Activated T-cell treated with anti-CD3 and anti-CD28 coated beads for 1 hour (primary cell): ENCODE measurements around the gene CCL17.
"Not testable (repeated sequence)": the region's sequence is repeated elsewhere in the genome, so short reads cannot be mapped to it uniquely, and the experiment has no call there.

Experiments
- DNase-seq: peaks from one replicate; pipeline ENCODE4 v3.0.0-alpha.2; 2020; ENCODE audit warnings: low read depth

Gene CCL17

DNA sequence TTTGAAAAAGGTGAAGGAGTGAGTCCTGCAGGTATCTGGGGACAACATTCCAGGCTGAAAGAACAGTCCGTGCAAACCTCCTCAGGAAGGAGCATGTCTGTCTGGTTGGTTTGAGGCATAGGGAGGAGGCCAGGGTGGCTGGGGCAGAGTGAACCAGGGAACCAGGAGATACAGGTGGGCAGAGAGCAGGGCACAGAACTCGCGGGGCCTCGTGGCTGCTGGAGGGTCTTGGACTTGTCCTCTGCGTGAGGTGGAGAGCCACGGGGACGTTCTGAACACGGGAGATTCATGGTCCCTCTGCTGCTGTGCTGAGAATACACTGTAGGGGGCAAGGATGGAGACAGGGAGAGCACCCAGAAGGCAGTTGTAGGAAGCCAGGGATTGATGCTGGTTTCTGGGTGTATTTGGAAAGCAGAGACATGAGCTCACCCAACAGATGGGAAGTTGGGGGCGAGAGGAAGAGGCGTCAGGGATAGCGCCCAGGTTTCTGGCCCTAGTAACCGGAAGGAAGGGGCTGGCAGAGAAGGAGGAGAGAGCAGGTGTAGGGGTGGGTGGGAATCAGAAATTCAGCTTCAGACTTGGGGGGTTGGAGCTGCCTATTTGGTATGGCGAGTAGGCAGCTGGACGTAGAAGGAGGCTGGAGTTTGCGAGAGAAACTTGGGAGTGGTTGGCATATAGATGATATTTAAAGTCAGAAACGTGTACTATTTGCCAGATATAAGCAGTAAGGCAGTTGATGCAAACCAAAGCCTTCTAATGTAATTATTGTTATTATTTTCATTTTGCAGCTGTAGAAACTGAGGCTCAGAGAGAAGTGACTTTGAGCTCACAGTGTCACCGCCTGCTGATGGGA, at the start of gene CCL17:
TSS of gene CCL17 (plus strand) at position 803 of the 853 bp plus-strand sequence. CDS start 9,166 bp downstream, outside the sequence.
- DNase-seq = no peak

GRCh38 chr16:57355898-57356414, 48.6 kb upstream of the CCL17 start:
- DNase-seq = no peak

DNA sequence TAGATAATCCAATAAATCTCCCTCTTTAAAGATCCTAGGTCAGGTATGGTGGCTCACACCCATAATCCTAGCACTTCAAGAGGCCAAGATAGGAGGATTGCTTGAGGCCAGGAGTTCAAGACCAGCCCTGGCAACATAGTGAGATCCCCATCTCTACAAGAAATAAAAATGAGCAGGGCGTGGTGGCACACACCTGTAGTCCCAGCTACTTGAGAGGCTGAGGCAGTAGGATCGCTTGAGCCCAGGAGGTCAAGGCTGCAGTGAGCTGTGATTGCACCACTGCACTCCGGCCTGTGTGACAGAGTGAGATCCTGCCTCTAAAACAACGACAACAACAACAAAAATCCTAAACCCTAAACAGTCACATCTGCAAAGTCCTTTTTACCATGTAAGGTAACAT, 48.0 kb upstream of the CCL17 start:
- DNase-seq = no peak

- DNase-seq = no peak
Observed at GRCh38 chr16:57357330-57358085, 47.1 kb upstream of the CCL17 start.

- no peak for DNase-seq
Observed at GRCh38 chr16:57358086-57358420, 46.5 kb upstream of the CCL17 start.

- DNase-seq = no peak
Observed at GRCh38 chr16:57358527-57359095, 46.0 kb upstream of the CCL17 start, which contains the start of gene CCL22. Gene CCL22 (plus strand): TSS chr16:57358783. CDS start chr16:57358817, 34 bp downstream.

DNA sequence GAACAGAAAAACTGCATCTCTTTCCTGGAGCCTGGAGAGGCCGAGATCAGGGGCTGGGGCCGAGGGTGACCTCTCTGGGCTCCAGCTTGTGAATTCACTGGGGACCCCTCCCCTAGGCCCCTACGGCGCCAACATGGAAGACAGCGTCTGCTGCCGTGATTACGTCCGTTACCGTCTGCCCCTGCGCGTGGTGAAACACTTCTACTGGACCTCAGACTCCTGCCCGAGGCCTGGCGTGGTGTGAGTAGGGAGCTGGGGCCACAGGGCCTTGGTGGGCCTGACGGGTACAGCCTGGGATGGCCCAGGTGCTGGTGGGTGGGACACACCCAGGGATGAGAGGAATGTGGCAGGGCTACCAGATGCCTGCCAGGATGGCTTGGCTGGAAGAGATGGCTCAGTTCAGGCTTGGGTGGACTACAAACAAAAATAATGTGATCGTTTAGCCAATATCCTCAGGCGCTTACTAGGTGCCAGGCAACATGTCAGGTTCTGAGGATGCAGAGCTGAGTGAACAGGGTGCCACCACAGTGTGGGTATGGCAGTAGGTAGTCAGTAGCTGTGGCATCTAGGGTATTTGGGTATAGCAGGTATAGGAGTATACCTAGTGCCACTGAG, 44.1 kb upstream of the CCL17 start:
- DNase-seq = no peak

DNA sequence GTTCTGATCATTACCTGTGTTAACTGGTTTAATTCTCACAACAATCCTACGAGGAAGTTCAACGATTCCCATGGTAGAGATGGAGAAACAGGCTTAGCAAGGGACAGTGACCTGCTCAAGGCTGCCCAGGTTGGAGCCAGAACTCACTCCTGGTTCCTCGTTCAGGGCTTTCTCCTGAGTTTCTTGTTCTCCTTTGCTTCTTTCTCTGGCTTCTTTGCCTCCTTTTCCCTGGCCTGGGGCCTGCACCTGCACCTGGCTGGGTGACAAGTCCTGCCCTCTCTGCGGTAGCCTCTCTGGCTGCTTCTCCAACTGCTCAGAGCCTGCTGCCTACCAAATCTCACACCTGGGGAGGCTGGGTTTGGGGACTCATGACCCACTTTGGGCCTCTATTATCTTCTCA, 43.2 kb upstream of the CCL17 start:
- DNase-seq = no peak

DNA sequence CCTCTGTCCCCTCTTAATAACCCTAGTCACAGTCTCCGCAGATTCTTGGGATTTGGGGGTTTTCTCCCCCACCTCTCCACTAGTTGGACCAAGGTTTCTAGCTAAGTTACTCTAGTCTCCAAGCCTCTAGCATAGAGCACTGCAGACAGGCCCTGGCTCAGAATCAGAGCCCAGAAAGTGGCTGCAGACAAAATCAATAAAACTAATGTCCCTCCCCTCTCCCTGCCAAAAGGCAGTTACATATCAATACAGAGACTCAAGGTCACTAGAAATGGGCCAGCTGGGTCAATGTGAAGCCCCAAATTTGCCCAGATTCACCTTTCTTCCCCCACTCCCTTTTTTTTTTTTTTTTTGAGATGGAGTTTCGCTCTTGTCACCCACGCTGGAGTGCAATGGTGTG, 40.4 kb upstream of the CCL17 start:
- DNase-seq = no peak

GRCh38 chr16:57366544-57367040, 38.0 kb upstream of the CCL17 start:
- no peak for DNase-seq

DNA sequence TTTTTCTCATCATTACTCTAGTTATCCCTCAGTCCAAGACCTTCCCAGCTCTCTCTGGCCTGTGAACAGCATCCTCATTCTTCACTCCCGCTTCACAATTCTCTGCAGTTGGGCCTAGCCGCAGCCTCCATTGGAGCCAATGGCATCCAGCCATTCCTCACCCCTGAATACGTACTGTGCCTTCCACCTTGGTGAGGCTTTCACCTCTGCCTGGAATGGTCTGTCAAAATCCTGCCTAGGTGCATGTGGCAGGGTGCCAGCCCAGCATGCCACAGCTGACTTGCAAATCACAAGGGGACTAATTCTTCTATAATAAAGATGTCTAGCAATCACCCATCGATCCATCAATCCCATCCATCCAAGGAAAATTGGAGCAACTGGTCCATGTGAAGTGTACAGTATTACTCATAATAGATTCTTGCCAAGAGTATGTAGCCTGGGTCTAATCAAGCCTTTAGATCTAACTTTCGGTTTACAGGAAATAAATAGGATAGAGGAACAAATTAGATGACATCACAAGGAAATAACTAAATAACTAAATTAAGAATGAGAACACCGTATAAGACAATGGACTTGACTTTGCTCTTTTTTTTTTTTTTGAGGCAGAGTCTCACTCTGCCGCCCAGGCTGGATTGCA, 37.3 kb upstream of the CCL17 start:
- no peak for DNase-seq

GRCh38 chr16:57371494-57372371, 32.8 kb upstream of the CCL17 start:
- no peak for DNase-seq

GRCh38 chr16:57372372-57373116, 32.0 kb upstream of the CCL17 start, which contains the start of gene CX3CL1:
Gene CX3CL1 (plus strand): TSS chr16:57372490. CDS start chr16:57372569, 79 bp downstream.
- no peak for DNase-seq

DNA sequence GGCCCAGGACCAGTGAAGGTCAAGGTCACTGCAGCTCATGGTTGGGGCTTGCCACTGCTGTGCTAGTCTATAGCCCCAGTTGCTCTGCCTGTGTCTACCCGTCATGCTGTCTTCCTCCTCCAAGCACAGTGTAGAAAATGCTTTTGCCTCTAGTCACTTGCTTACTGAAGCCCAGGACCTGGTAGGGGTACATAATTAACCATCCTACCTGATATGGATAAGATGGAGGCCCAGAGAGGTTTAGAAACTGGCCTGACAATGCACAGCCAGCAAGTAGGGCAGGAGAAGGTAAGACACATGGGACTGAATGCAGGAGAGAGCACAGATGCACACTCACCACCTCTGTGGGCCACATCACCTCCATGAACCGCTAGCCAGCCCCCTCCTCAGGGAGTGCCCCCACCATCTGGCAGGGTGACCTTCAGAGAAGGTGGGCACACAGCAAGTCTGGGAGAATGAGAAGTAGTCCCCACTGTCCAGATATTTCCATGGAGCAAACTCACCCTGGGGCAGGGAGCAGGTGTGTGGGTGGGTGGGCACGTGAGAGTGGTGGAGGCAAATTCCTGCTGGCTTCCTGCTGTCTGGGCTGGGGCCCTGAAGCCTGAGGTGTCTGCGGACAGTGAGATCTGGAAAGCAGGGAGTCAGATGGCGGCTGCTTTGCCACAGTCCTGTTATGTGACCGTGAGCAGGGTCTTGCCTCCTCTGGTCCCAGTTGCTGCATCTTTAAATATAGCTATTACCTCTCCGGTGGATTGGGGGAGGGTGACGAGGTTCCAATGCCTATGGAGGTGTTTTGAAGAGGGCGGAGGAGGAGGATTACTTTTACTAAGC, 31.2 kb upstream of the CCL17 start:
- no peak for DNase-seq

DNA sequence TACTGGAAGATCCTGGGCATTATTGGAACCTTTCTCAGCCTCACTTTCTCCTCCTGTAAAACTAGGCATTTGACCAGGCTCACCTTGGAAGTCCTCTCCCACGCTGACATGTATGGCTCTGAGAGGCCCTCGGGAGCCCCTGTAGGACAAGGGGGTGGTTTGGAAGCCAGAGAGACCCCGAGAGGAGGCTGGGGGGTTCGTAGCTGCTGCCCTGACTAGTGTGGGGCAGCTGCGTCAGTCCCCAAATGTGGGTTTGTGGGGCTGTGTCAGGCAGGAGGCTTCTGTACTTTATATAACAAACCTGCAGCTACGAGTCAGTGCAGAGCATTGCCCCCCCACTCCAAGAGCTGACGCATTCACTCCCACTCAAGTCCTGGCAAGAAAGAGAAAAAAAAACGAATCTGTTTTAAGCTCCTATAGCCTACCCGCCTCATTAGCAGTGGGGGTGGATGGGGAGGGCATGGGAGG, 30.5 kb upstream of the CCL17 start:
- DNase-seq = no peak

- not testable (repeated sequence) for DNase-seq
Observed at GRCh38 chr16:57374925-57375465, 29.6 kb upstream of the CCL17 start.

DNA sequence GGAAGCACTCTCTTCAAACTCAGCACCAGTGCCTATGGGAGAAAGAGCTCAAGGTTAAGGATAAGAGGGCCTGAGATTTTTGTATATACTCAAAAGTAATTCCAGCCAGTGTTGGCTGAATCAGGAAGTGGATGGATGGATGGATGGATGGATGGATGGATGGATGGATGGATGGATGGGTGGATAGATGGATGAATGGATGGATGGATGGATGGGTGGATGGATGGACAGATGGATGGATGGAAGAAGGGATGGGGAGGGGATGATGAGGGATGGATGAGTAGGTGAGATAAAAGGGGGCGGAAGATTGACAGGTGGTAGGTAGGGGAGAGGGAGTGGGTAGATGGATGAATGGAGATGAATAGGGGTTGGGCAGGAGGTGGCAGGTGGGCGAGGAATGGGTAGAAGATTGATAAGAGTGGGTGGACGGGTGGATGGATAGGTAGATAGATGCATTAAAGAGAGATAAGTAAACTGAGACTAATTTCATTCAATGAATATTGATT, 28.2 kb upstream of the CCL17 start:
- no peak for DNase-seq
